Measurements from ENCODE around the gene KNDC1. TPM values are rescaled to one million over a fixed set of nuclear protein-coding genes. Genes with fewer than 3 reads are reported as not detected.

Gene KNDC1
- total RNA-seq, 1 experiment from 2014 or later: 15.7 TPM

- Histone ChIP-seq H2BK15ac (ENCODE audit: low read depth, low read length) (no peak overlapping the region), H2BK20ac (ENCODE audit: low read depth, low read length, poor library complexity, severe bottlenecking) (no peak overlapping the region), H4K20me1 (ENCODE audit: control insufficient read depth, insufficient read depth, insufficient read length) (peaks cover 3% of the 10 kb centered on the region), H3K27me3 (ENCODE audit: insufficient read depth, low read length) (no peaks in the 10 kb centered on the region; the same call in 1 of the 2 replicates), H3K9me3 (ENCODE audit: control insufficient read depth, low read depth, low read length) (no peaks in the 10 kb centered on the region), H3K79me1 (ENCODE audit: insufficient read depth, low read depth, low read length, poor library complexity, severe bottlenecking) (no peaks in the 10 kb centered on the region), H3K4me1 (ENCODE audit: insufficient read depth, low read length) (no peaks in the 10 kb centered on the region), H2BK120ac (ENCODE audit: low read depth, low read length, poor library complexity, severe bottlenecking) (no peak overlapping the region), H3K79me2 (ENCODE audit: insufficient read depth, low read length) (no peaks in the 10 kb centered on the region), H3K4me2 (ENCODE audit: insufficient read depth, insufficient read length, low read length) (no peak overlapping the region), H3K18ac (ENCODE audit: insufficient read length, low read depth, low read length) (no peak overlapping the region), H3T11ph (ENCODE audit: low read length) (no peak overlapping the region), H2BK5ac (ENCODE audit: insufficient read length, low read length) (no peak overlapping the region), H4K91ac (ENCODE audit: insufficient read length, low read depth, low read length) (no peak overlapping the region), H3K56ac (ENCODE audit: insufficient read length, low read depth, low read length) (no peak overlapping the region), H4K8ac (replicated peaks; ENCODE audit: insufficient read length, low read depth, low read length) (no peak overlapping the region), H2AFZ (ENCODE audit: low read length) (no peak overlapping the region), H3K23ac (ENCODE audit: insufficient read length, low read depth, low read length) (no peak overlapping the region), H3K14ac (ENCODE audit: insufficient read depth, low read length) (no peak overlapping the region), H3K23me2 (ENCODE audit: insufficient read length, low read depth, low read length, poor library complexity, severe bottlenecking) (peaks cover 1% of the 10 kb centered on the region), H4K5ac (ENCODE audit: insufficient read length, low read depth, low read length) (no peak overlapping the region), H3K27ac (ENCODE audit: insufficient read length, low read depth, low read length) (no peak overlapping the region), H3K4ac (ENCODE audit: low read depth, low read length) (no peak overlapping the region), H3K9ac (ENCODE audit: extremely low read depth, insufficient read length, low read length) (no peak overlapping the region), H2BK12ac (ENCODE audit: insufficient read length, low read depth, low read length) (no peak overlapping the region), H2AK5ac (ENCODE audit: insufficient read length, low read length) (no peak overlapping the region)
- WGBS (ENCODE audit: extremely low coverage, insufficient read length, low lambda C conversion rate): no CpG with 5 or more reads among the region's 14 CpGs
- peaks cover 0 to 10% of the 10 kb centered on the region in 2 experiments; a peak in 3 of 4 replicates for H3K4me1 Mint-ChIP-seq
- no peaks in the 10 kb centered on the region for H3K9me3 Mint-ChIP-seq
- no peak overlapping the region for H3K27ac Mint-ChIP-seq
- no peak for DNase-seq
- no peak for TF ChIP-seq CTCF (conservative IDR thresholded peaks at IDR 0.05)
- no peak overlapping the region for H3K4me3 Mint-ChIP-seq
- peaks cover 19% of the 10 kb centered on the region for H3K27me3 Mint-ChIP-seq (ENCODE audit: low read depth)
- no peaks in the 10 kb centered on the region for H3K36me3 Mint-ChIP-seq (ENCODE audit: insufficient read depth in 1 of 3, low read depth in 3 of 3)
Observed at GRCh38 chr10:133267293-133267692, 107.3 kb downstream of the KNDC1 start.

Data from H9 (cell line).